GM12891 (cell line): ENCODE results near the gene CCDC85A.

Source experiments
- POLR2A ChIP-seq: IDR thresholded peaks from 2 replicates; pipeline ENCODE4 v1.6.1; 2011; ENCODE audit warnings: low read depth, low read length, control low read depth
- POLR2AphosphoS5 ChIP-seq: IDR thresholded peaks from 2 replicates; pipeline ENCODE4 v1.6.1; 2011; ENCODE audit warnings: low read depth, low read length, control low read depth
- SPI1 ChIP-seq: IDR thresholded peaks from 2 replicates; pipeline ENCODE4 v1.6.1; 2011; ENCODE audit warnings: low read depth, low read length, control low read depth

GRCh38 chr2:56318147-56318546, 134.4 kb downstream of the CCDC85A start:
- TF ChIP-seq POLR2A (no peak), POLR2AphosphoS5 (no peak), SPI1 (peak; percentile 24; the same call in 1 of the 2 replicates)
